Neural progenitor cell (in vitro differentiated cells): ENCODE data around the gene KRT73.

ENCODE experiments used
- CTCF ChIP-seq: fragments of 200-600 bp; sonication (generic); IDR thresholded peaks from 2 replicates; pipeline ENCODE4 v1.5.1; 2017; ENCODE audit warnings: antibody characterized with exemption, mild to moderate bottlenecking
- EZH2 ChIP-seq: fragments of 200-600 bp; sonication (generic); IDR thresholded peaks from 2 replicates; pipeline ENCODE4 v1.6.1; 2017; ENCODE audit warnings: antibody characterized with exemption, mild to moderate bottlenecking, moderate library complexity

GRCh38 chr12:52580496-52580895 is 37.9 kb downstream of the KRT73 start:
- TF ChIP-seq EZH2, result no peak
- TF ChIP-seq CTCF, result no peak
